ENCODE measurements around the gene RILPL1. TPM values are rescaled to one million over a fixed set of nuclear protein-coding genes. Genes with fewer than 3 reads are reported as not detected.
"Not testable (repeated sequence)": the region's sequence is repeated elsewhere in the genome, so short reads cannot be mapped to it uniquely, and the experiment has no call there.

RILPL1 gene
- total RNA-seq, 1 experiment from 2014 or later = 12.4 TPM

GRCh38 chr12:123543541-123543940 lies 10.0 kb upstream of the RILPL1 start:
- no peaks in the 10 kb centered on the region for H3K27me3 ChIP-seq (ENCODE audit: control insufficient read depth, insufficient read depth, low read length)
- H3K4me3 ChIP-seq (ENCODE audit: insufficient read depth, low read depth, low read length) = no peak overlapping the region
- no peak for DNase-seq
- H3K36me3 ChIP-seq (replicated peaks; ENCODE audit: control insufficient read depth, insufficient read depth, low read length) = no peaks in the 10 kb centered on the region

GRCh38 chr12:123540899-123541662 lies 7.6 kb upstream of the RILPL1 start:
- H3K4me3 ChIP-seq (ENCODE audit: insufficient read depth, low read depth, low read length) = no peak overlapping the region
- no peaks in the 10 kb centered on the region for H3K36me3 ChIP-seq (replicated peaks; ENCODE audit: control insufficient read depth, insufficient read depth, low read length)
- no peak for DNase-seq
- H3K27me3 ChIP-seq (ENCODE audit: control insufficient read depth, insufficient read depth, low read length) = no peaks in the 10 kb centered on the region

GRCh38 chr12:123535952-123536351 lies 2.4 kb upstream of the RILPL1 start:
- H3K4me3 ChIP-seq (ENCODE audit: insufficient read depth, low read depth, low read length); H3K36me3 ChIP-seq (replicated peaks; ENCODE audit: control insufficient read depth, insufficient read depth, low read length); DNase-seq; H3K27me3 ChIP-seq (ENCODE audit: control insufficient read depth, insufficient read depth, low read length): not testable (repeated sequence)

GRCh38 chr12:123532808-123533649 lies 490 bp downstream of the RILPL1 start:
- Histone ChIP-seq H3K27me3 (ENCODE audit: control insufficient read depth, insufficient read depth, low read length) (peaks cover 4% of the 10 kb centered on the region; the same call in 1 of the 2 replicates), H3K4me3 (ENCODE audit: insufficient read depth, low read depth, low read length) (peak overlapping the region; percentile 79), H3K36me3 (replicated peaks; ENCODE audit: control insufficient read depth, insufficient read depth, low read length) (no peaks in the 10 kb centered on the region; the same call in 1 of the 2 replicates)
- DNase-seq = peak; percentile 85

- DNase-seq = no peak
- Histone ChIP-seq H3K4me3 (ENCODE audit: insufficient read depth, low read depth, low read length) (no peak overlapping the region), H3K27me3 (ENCODE audit: control insufficient read depth, insufficient read depth, low read length) (peaks cover 4% of the 10 kb centered on the region; the same call in 1 of the 2 replicates), H3K36me3 (replicated peaks; ENCODE audit: control insufficient read depth, insufficient read depth, low read length) (no peaks in the 10 kb centered on the region; the same call in 1 of the 2 replicates)
Measured at GRCh38 chr12:123532019-123532418, 1.5 kb downstream of the RILPL1 start.

- H3K4me3 ChIP-seq (ENCODE audit: insufficient read depth, low read depth, low read length) = no peak overlapping the region
- H3K36me3 ChIP-seq (replicated peaks; ENCODE audit: control insufficient read depth, insufficient read depth, low read length) = no peaks in the 10 kb centered on the region; the same call in 1 of the 2 replicates
- H3K27me3 ChIP-seq (ENCODE audit: control insufficient read depth, insufficient read depth, low read length) = peaks cover 4% of the 10 kb centered on the region; the same call in 1 of the 2 replicates
- no peak for DNase-seq
Measured at GRCh38 chr12:123531091-123531490, 2.4 kb downstream of the RILPL1 start.

- Histone ChIP-seq H3K27me3 (ENCODE audit: control insufficient read depth, insufficient read depth, low read length) (peaks cover 4% of the 10 kb centered on the region; the same call in 1 of the 2 replicates), H3K36me3 (replicated peaks; ENCODE audit: control insufficient read depth, insufficient read depth, low read length) (no peaks in the 10 kb centered on the region; the same call in 1 of the 2 replicates), H3K4me3 (ENCODE audit: insufficient read depth, low read depth, low read length) (no peak overlapping the region)
- DNase-seq = no peak
Measured at GRCh38 chr12:123530668-123531067, 2.9 kb downstream of the RILPL1 start.

GRCh38 chr12:123529686-123530085 lies 3.8 kb downstream of the RILPL1 start:
- Histone ChIP-seq H3K4me3 (ENCODE audit: insufficient read depth, low read depth, low read length) (no peak overlapping the region), H3K27me3 (ENCODE audit: control insufficient read depth, insufficient read depth, low read length) (peaks cover 4% of the 10 kb centered on the region; the same call in 1 of the 2 replicates), H3K36me3 (replicated peaks; ENCODE audit: control insufficient read depth, insufficient read depth, low read length) (no peaks in the 10 kb centered on the region; the same call in 1 of the 2 replicates)
- no peak for DNase-seq

GRCh38 chr12:123528858-123529257 lies 4.7 kb downstream of the RILPL1 start:
- DNase-seq = no peak
- H3K36me3 ChIP-seq (replicated peaks; ENCODE audit: control insufficient read depth, insufficient read depth, low read length) = no peaks in the 10 kb centered on the region; the same call in 1 of the 2 replicates
- no peak overlapping the region for H3K4me3 ChIP-seq (ENCODE audit: insufficient read depth, low read depth, low read length)
- H3K27me3 ChIP-seq (ENCODE audit: control insufficient read depth, insufficient read depth, low read length) = peaks cover 4% of the 10 kb centered on the region; the same call in 1 of the 2 replicates

GRCh38 chr12:123526542-123527080 lies 6.9 kb downstream of the RILPL1 start:
- Histone ChIP-seq H3K4me3 (ENCODE audit: insufficient read depth, low read depth, low read length) (no peak overlapping the region), H3K27me3 (ENCODE audit: control insufficient read depth, insufficient read depth, low read length) (no peaks in the 10 kb centered on the region), H3K36me3 (replicated peaks; ENCODE audit: control insufficient read depth, insufficient read depth, low read length) (peaks cover 6% of the 10 kb centered on the region)
- no peak for DNase-seq

GRCh38 chr12:123524378-123524777 lies 9.1 kb downstream of the RILPL1 start:
- peaks cover 11% of the 10 kb centered on the region for H3K36me3 ChIP-seq (replicated peaks; ENCODE audit: control insufficient read depth, insufficient read depth, low read length)
- H3K4me3 ChIP-seq (ENCODE audit: insufficient read depth, low read depth, low read length) = no peak overlapping the region
- DNase-seq = no peak
- no peaks in the 10 kb centered on the region for H3K27me3 ChIP-seq (ENCODE audit: control insufficient read depth, insufficient read depth, low read length)

- no peak for DNase-seq
Measured at GRCh38 chr12:123523518-123523917, 10.0 kb downstream of the RILPL1 start.

GRCh38 chr12:123522164-123522563 lies 11.4 kb downstream of the RILPL1 start:
- DNase-seq = no peak
- H3K27me3 ChIP-seq (ENCODE audit: control insufficient read depth, insufficient read depth, low read length) = no peaks in the 10 kb centered on the region
- peaks cover 19% of the 10 kb centered on the region for H3K36me3 ChIP-seq (replicated peaks; ENCODE audit: control insufficient read depth, insufficient read depth, low read length)
- no peak overlapping the region for H3K4me3 ChIP-seq (ENCODE audit: insufficient read depth, low read depth, low read length)

More at GRCh38 chr12:123523518-123523917, 10.0 kb downstream of the RILPL1 start:
- no peak overlapping the region for H3K4me3 ChIP-seq (ENCODE audit: insufficient read depth, low read depth, low read length)
- no peaks in the 10 kb centered on the region for H3K27me3 ChIP-seq (ENCODE audit: control insufficient read depth, insufficient read depth, low read length)
- H3K36me3 ChIP-seq (replicated peaks; ENCODE audit: control insufficient read depth, insufficient read depth, low read length) = peaks cover 11% of the 10 kb centered on the region
